HG03378 (cell line): ENCODE results near the gene ING3.

Source experiments
- ATAC-seq: cut with Tn5 transposase; IDR thresholded peaks from one replicate; pipeline ENCODE4 v1.9.1; 2021; ENCODE audit warnings: mild to moderate bottlenecking, moderate library complexity; ENCODE audit not compliant: unreplicated experiment

The ING3 gene

DNA sequence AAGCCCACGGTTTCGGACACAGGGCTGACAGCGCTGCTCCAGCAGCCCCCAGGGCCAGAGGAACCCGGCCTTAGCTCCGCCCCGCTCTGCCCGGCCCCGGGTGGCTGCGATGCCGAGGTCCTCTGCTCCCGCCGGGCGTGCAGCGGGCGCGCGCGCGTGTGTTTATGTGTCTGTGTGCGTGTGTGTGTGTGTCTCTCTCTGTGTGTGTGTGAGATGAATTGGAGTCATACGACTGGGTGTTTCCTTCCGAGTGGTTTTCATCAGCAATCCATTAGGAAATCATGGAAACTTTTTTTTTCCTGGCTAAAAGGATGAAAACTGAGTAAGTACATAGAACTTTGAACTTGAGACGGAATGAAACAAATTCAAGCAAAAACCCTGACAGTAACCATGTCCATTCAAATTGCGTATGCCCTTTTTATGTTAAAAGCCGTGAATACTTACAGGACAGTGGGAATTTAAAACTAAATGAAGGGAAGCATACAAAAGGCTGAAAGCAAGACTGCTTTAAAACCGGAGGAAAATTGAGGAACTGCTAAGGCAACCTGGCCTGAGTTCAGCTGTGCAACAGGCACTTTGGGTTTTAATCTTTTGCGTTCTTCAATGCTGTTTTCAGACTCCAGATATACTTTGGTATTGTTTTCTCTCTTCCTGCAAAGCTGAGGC is 38.1 kb downstream of the ING3 start, which contains the start of gene CPED1:
Gene CPED1, plus strand, starts transcription at position 121 of the 666 bp plus-strand sequence. CDS start 911 bp downstream, outside the sequence.
- ATAC-seq: no peak

DNA sequence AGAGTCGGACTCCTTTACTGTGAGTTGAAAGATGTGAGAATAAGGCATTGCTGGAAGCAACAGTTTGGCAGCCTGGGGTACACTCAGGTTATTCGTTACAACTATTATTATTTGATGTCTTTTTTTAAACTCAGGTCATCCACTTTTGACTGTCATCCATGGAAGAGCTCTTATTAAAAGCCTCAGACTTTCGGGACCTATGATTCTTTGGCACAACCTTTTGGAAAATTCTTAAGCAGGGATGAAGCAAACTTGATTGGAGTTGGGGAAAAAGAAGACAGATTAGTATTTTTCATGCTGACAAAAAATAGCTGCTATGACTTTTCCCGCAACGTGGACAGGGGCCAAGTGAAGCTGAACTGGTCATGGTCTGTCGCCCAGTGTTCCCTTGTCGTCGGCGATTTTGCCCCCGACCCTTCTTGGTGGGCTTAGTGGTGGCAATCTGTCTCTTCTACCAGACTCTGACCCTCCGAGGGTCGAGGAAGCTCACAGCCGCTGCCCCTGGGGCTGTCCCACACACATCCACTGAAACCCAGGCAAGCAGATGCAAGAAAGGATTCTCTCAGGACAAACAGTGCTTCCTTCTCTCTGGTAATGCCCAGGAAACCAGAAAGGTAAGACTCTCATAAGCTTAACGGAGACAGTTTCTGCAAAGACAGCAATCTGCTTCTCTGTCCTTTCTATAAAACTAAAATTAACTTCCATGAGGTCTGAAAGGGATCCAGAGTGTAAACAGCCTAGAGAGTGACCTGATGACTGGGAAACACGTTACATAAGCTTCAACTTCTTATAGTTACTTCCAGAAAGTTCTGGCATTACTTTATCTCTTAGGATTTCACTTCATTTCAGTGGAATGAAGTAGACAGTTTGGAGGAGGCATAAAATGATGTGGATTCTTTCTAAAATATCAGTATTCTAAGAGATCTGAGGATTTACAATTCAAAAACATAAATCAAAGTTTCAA is 39.0 kb downstream of the ING3 start:
- ATAC-seq: no peak

DNA sequence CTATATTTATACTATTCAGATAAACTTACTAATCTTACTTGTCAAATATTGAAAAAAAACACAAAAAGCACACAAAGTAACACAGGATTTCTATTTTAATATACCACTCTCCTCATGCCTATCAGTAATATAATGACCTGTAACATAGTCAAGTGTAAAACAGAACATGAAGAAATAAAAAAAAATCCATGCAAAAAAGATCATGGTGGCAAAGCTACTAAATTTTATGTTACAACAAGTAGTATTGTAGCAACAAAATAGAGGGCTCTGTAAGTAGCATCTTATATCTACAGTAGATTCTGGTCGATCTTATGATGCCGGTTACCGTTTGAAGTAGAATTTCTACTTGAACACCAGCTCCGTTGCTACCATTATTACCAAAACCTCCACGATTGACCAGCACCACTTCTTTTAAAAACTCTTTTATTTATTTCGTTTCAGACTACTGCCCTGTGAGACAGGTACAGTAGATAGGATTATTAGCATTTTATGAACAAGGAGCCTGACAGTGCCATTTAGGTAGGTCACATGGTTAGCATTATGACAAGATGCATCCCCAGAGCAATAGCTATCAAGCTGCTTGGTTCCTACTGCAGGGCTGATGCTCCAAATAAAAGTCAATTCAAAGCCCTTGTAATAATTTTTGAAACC is 40.0 kb downstream of the ING3 start:
- ATAC-seq: no peak

DNA sequence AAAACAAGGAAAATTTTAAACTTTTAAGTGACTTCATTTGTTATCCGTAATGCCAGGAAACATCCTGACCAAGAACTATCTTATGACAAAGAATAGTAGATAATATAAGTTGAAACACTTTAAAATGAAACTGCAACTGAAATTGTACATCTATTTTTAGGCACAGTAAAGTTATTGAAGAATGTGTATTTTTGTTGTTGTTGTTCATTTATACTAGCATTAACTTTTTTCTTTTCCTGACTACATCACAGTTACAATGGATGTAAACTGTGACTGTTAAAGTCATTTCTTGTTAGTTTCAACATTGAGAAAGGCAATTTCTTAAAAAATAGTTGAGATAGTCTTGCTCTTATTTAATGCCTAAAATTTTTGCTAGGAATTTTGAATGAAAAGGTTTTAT is 40.6 kb downstream of the ING3 start:
- no peak for ATAC-seq

DNA sequence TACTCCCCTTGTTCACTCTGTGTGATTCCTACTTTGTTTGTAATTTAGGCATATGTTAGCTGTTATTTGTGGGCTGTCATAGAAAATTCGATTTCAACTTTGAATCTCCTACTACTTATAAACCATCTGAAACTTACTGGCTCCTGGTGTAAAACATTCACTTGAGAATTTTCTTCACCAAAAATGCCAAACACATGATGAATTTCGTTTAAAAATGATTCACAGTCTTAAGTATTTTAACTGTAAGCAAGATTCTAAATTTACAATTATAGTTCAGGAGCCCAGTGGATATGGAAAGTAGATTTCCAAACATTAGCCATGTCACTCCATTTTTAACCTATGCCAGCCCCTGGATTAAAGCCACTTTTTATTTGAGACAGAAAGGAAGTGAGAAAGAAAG is 41.0 kb downstream of the ING3 start:
- no peak for ATAC-seq

DNA sequence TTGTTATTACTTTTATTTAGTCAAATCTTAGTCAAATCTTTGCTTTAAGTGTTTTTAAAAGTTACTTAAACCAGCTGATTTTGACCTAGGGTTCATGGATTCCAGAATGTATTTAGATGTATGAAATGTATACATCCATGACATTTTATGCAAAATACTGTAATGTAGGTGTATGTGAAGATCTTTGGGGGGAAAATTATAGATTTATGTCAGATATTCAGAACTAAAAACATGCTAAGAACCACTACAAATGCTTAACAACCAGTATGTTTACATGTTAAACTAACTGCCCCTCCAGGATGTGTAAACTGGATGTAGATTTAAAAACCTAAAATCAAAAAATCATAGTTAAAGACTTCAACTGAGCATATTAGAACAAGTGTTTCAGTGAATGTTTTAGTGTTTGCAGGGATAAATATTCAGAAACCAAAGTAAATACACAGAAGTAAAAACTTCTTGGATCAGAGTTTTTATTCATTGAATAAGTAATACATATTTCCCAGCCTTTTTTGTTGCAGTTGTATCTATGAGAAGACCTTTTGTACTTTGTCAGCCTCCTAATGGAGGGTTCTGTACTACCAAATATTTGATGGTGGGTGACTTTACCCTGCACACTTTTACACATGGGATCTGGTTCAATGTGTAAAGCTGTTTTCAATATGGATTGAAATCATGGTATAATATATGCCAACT is 41.8 kb downstream of the ING3 start:
- no peak for ATAC-seq

DNA sequence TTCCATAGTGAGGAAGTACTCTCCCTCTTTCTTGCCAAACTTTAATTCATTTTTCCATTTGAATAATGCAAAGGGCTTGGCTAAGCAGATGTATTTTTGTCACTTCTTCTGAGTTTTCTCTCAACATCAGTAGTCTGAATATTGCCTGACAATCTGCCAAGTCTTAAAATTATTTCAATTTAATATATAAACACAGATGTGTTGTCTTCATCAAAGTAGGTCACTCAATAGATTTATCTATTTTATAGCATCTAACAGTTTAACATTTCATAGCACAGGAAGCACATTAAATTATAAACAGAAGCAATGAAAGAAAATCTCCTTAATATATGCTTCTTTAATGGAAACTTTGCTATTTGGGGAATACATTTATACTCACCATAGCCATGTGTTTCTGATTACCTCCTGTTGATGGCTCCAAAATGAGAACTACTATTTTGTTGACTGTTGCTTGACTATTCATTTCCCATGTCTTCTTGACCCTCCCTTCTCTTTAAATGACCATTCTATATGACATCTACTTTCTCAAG is 42.5 kb downstream of the ING3 start:
- ATAC-seq: no peak

DNA sequence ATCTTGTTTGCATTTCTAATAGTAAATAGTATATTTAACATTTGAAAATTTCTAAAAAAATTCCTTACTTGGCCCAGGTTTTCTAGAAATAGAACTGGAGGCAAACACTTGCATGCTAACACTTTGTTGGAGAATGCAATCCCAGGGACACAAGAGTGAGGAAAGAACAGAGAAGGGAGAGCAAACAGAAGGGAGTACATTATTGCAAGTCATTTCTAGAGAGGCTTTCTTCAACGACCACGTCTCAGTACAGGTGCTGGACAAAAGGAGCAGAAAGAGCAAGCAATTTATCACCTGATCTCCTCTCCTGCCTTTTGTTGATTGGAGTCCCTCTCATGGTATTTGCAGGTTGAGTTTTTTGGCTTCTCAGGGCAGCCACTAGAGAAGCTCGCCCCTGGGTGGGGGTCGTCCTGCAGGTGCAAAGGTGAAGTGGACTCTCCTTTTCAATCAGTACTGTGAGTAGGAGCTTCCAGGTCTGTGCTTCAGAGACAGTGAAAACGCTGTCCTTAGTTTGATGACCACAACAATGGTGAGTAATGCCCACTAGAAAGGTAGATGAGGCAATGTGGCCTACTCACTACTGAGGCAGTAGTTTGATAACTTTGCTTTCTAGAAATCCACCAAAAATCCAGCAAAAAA is 43.1 kb downstream of the ING3 start:
- no peak for ATAC-seq

DNA sequence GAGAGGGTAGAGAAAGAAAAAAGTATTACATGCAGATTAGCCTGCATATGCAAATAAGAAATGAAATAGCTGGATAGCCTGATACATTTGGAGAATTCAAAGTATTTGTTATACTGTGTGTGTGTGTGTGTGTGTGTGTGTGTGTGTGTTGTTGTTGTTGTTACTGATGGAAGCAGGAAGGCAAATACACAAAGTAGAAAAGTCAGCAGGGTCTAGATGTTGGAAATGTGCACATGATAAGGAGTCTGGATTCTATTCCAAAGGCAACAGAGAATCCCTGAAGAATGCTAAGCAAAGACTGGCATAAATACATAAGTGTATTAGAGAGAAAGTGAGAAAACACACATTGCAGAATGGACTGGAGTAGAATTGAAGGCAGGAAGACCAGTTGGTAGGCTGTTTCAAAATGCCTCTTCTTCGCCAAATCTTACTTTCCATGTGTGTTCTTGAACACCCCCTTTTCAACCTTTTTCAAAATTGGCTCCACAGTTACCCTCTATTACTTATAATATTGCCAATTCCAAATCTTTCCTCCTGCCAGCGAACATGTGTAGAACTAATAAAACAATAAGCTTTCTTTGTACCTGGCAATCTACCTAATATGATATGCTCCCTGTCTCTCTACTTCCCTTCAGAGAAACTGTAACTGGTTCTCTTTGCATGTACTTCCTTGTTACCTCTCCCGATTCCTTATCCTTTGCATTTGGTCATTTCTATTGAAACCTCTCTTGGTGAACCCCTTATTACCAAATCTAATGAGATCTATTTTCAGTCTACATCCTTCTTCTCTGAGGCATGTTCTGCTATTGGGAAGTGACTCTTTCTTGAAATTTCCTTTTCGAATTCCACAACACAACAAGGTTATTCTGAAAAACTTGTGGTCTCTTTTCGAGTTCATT is 44.2 kb downstream of the ING3 start:
- ATAC-seq: no peak

DNA sequence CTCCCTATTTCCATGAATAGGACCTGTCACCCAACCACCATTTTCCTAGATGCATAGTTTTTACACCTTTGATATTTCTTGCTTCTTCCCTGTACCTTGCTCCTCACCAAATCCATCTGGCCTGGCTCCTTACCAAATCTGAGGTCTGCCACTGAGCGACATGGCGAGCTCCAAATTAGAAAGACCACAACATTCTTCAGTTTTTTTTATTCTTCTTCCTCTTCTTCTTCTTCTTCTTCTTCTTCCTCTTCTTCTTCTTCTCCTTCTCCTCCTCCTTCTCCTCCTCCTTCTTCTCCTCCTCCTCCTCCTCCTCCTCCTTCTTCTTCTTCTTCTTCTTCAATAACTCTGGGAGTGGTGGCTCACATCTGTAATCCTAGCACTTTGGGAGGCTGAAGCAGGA is 45.1 kb downstream of the ING3 start:
- no peak for ATAC-seq

DNA sequence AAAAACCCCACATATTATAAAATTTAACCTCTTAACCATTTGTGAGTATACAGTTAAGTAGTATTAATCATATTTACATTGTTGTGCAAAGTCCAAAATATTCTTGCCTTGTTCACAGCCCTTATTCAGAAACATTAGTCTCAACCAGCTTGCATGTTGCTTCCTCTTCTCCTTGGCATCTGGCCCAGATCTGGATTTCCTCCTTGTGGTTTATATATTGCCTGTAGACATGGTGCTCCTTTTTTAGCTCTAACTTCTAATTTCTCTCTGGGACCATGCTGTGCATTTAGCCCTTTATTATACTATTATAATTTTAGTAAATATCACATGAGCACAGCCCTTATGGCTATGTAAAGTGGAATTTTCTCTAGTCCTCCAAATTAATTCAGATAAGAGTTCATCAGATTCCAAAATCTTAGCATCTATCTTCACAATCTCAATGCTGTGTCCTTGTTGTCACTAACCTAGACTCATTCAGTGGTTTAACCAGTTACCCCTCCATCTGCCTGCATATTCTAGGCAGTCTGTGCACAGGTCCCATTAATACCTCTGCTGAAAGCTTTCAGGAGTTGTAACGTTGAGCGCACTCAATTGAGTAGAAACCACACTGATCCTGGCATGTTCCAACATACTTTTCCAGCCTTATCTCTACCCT is 45.9 kb downstream of the ING3 start:
- ATAC-seq: peak; percentile 76

DNA sequence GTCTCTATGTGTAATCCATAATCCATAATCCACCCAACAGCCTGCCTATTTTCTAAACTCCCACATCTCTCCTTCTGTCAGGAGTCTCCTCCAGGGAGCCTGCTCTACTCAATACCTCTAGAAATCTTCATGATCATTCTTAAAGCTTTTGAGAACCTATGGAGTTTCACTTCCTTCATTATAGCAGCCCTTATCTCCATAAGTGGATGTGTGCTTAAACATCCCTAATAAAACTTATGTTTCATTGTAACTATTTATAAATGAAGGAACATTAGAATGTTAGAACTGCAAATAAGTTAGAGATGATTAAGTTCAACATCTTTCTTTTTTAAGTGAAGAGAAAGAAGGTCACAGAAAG is 46.4 kb downstream of the ING3 start:
- ATAC-seq: peak; percentile 27

DNA sequence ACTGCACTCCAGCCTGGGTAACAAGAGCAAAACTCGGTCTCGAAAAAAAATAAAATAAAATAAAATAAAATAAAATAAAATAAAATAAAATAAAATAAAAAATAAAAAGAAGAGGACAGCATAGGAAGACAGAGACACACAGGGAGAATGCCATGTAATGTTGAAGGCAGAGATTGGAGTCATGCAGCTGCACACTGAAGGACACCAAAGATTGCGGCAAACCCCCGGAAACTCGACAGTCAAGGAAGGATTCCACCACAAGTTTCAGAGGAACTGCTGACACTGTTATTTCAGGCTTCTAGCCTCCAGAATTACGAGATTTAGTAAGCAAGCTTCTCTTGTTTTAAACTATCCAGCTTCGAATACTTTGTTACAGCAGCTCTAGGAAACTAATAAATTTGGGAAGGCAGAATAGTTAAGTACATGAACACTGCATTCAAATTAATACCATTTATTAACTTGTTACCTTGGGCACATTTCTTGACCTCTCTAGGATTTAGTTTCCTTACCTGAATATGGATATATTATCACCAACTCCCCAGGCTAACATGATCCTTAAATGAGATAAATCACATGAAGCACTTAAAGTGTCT is 47.4 kb downstream of the ING3 start:
- no peak for ATAC-seq

DNA sequence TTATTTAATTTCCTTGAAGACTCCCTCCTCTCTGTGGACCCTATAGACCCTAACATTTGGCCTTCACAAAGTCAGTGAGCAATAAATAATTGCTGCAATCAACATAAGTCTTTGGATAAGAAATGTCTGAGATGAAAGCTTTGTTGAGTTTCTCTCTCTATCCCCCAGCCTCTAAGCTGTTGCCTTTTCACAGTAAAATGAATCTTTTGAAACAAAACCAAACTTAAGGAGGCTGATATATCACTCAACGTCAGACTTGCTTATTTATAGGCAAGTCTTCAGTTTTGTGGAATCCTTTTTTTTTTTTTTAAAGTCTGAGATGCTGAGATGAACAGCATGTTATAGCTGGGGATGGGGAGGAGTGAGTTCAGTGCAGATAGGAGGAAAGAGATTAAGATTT is 47.9 kb downstream of the ING3 start:
- ATAC-seq: no peak

DNA sequence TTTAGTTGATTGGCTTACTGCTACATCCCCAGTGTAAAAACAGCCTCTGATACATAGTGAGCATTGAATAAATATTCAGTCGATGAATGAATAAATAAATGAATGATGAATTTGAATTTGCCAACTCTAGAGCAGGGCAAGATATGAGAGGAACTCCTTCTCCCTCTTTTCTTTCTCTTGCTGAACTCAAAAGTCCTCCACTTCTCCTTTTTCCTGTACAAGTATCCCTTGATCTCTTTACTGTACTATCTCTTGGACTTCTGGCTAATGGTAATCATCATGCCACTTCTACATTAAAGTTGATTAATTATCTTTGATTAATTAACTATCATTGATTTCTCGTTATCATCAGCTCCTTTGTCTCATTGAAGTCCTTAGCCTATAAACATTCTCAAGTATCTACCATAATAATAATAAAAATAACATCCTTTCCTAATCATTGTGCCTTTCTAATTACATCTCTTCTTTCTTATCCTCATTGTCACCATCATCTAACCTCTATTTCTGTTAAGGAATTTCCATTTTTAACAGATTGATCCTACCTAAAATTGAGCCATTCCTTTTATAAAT is 48.5 kb downstream of the ING3 start:
- ATAC-seq: no peak

DNA sequence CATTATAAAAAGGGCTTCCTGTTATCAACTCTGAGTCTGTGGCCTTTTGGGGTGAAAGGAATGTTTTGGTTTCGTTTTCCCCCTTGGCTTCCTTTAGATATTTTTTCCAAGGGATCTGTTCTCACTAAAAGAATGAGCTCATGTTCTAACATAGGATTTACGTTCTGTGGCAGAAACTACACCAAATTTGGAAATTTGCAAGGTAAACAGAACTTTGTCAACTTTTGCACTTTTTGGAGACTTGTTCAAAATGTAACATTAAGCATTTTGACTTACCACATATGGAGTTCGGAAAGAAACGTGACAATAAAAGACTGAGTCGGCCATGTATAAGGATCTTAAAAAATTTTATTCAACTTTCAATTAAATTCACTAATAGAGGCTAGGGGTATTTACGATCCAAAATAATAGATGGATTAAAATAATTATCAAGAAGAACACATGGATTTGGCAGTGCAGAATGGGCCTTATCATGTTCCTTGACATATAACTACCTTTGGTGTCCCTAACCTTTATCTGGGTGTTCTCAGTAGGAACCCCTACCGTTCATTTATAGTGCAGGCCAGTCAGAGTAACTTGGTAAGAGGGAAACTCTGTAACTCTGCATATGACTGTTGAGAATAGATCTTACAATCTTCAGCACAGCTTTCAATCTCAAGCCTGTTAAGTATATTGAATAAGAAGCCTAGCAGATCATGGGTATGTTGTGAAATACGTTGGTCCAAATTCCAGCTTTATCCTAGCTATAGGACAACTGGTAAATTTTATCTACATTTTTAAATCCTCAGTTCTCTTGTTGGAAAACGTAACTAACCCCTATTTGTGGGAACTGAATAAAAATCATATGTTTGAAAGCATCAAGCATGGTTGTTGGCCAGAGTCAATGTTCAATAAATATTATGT is 49.8 kb downstream of the ING3 start:
- no peak for ATAC-seq

DNA sequence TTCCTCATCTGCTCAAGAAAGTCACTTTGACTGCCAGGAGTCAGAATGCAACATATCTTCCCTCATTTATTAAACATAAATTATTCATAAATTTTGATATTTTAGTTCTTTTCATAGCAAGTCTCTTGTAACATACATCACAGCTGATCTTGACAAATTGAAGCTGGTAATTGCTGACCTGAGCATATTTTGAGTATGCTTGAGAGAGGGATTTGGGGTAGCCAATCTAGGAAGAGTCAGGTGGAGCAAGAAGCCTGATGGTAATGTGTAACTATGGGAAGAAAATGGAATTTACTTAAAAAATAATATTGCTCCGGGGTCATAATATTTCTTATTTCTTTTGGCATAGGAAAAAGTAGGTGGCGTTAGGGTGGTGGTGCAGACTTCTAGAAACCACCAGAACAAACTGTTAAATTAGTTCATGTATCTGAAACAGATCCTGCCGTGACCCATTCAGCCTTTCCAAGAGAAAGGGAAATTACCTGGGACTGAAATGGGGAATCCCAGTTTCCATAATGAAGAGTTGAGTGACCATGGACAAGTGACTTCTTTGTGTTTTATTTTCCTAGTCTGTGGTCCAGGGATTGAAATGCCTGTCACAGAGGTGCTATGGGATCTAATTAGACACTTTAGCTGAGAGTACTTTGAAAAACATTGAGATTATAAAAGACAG is 50.8 kb downstream of the ING3 start:
- no peak for ATAC-seq
